ENCODE data around the gene PRPF31.

DNA sequence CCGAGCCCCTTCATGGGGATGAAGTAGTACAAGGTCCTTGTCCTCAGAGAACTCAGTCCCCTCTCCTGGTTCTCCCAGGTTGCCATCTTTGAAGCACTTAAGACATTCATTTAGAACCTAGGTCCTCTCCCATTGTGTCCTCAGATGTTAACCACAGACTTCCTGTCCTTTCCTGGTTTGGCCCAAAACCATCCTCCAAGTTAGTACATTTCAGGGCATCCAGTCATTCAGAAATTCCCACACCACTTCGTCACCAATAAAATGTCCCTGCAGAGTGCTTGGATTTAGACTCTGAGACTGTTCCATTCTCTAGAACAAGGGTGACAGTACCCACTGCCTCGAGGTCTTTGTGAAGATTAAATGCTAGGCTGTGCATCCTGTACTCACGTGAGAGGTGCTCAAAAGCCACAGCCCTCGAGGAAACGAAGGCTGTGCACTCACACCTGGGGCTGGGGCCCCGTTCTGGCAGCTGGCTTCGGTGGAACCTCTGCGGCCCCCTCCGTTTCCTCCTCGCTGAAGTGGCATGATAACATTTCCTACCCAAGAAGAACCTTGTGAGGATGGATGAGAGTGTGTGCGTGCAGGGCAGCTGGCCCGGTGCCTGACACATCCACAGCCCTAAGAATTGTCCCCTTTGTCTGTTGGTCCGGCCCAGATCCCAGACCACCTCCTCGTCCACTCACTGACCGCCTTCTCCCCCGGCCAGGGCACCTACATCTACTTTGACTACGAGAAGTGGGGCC is 39.2 kb downstream of the PRPF31 start:
- TF ChIP-seq, protein P1, sequence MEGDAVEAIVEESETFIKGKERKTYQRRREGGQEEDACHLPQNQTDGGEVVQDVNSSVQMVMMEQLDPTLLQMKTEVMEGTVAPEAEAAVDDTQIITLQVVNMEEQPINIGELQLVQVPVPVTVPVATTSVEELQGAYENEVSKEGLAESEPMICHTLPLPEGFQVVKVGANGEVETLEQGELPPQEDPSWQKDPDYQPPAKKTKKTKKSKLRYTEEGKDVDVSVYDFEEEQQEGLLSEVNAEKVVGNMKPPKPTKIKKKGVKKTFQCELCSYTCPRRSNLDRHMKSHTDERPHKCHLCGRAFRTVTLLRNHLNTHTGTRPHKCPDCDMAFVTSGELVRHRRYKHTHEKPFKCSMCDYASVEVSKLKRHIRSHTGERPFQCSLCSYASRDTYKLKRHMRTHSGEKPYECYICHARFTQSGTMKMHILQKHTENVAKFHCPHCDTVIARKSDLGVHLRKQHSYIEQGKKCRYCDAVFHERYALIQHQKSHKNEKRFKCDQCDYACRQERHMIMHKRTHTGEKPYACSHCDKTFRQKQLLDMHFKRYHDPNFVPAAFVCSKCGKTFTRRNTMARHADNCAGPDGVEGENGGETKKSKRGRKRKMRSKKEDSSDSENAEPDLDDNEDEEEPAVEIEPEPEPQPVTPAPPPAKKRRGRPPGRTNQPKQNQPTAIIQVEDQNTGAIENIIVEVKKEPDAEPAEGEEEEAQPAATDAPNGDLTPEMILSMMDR (conservative IDR thresholded peaks at IDR 0.05): no peak
- no peak for TF ChIP-seq EZH2 (IDR thresholded peaks at IDR 0.05; ENCODE audit: low read depth)
